ENCODE results near the gene HPN. TPM values are rescaled to one million over a fixed set of nuclear protein-coding genes. Genes with fewer than 3 reads are reported as not detected.

Gene HPN
- total RNA-seq, 3 donors from 2014 or later (not counting 1 experiment from before 2014, with no cell fraction given) = not detected

DNA sequence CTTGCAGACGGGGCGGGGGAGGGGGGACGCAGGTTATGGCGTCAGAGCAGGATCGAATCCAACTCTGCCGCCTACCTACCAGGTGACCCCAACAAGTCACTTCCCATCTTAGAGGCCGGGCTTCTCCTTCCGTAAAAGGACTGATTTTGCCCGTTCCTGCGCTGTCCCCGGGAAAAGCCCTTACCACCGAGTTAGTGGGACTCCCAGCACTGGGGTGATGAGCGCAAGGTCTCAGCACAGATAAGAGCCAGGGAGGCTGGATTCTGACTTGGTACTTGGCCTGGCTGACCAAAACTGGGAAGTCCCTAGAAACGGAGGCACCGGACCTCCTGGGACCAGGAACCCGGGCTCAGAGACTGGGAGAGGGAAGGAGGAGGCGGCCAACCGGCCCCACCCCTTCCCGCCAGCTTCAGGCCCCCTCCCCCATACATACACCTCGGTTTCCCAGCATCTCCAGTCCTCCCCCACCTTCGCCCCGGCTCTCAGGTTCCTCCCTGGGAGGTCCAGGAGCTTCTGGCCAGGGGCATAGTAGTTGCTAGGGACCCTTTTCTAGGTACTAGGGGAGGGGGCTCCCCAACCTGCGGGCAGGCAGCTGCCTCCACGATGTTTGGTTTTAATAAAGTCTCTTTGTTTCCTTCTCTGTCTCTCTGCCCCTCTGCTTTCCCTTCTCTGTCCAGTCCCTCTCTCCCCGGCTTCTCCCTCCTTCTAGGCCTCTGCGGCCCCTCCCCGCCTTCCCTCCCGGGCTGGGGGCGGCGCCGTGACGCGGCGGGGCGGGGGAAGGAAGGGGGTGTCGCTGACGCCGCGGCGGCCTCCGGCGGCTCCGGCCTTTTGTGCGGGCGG, 41.8 kb upstream of the HPN start, which contains the start of gene GRAMD1A:
Gene GRAMD1A (plus strand): TSS at position 826 of the 840 bp plus-strand sequence. CDS start 156 bp downstream, outside the sequence.
- Mint-ChIP-seq H3K36me3 (no peaks in the 10 kb centered on the region), H3K27ac (peak within 1 kb of the TSS; percentile 83 to 93), H3K27me3 (ENCODE audit: low read depth in 2 of 2) (no peaks in the 10 kb centered on the region), H3K9me3 (no peaks in the 10 kb centered on the region), H3K4me3 (peak within 1 kb of the TSS; percentile 95), H3K4me1 (peaks cover 49 to 68% of the 10 kb centered on the region in 2 donors)
- peak; percentile 69 to 81 for DNase-seq
- Histone ChIP-seq H3K27me3 (ENCODE audit: control insufficient read depth, insufficient read depth, low read length) (no peaks in the 10 kb centered on the region), H3K4me1 (ENCODE audit: control insufficient read depth, insufficient read depth, low read length) (peaks cover 82% of the 10 kb centered on the region), H3K27ac (ENCODE audit: low read length) (peak within 1 kb of the TSS; percentile 94), H3K4me3 (ENCODE audit: low read length) (peak within 1 kb of the TSS; percentile 55), H3K9me3 (ENCODE audit: control insufficient read depth, insufficient read depth, low read length) (no peaks in the 10 kb centered on the region), H3K36me3 (ENCODE audit: control insufficient read depth, insufficient read depth, low read length) (peaks cover 2% of the 10 kb centered on the region)
- 6% methylated on average over 43 of the region's 45 CpGs for WGBS (ENCODE audit: insufficient coverage)
- TF ChIP-seq, protein P1, sequence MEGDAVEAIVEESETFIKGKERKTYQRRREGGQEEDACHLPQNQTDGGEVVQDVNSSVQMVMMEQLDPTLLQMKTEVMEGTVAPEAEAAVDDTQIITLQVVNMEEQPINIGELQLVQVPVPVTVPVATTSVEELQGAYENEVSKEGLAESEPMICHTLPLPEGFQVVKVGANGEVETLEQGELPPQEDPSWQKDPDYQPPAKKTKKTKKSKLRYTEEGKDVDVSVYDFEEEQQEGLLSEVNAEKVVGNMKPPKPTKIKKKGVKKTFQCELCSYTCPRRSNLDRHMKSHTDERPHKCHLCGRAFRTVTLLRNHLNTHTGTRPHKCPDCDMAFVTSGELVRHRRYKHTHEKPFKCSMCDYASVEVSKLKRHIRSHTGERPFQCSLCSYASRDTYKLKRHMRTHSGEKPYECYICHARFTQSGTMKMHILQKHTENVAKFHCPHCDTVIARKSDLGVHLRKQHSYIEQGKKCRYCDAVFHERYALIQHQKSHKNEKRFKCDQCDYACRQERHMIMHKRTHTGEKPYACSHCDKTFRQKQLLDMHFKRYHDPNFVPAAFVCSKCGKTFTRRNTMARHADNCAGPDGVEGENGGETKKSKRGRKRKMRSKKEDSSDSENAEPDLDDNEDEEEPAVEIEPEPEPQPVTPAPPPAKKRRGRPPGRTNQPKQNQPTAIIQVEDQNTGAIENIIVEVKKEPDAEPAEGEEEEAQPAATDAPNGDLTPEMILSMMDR (IDR thresholded peaks at IDR 0.05) = no peak
- ATAC-seq = peak; percentile 69 to 77 (median 77)
- intact Hi-C loops (cut with micrococcal nuclease) = no loop called here

GRCh38 chr19:35000338-35000646, 41.2 kb upstream of the HPN start:
- DNase-seq (no peak), ATAC-seq (no peak)
- Mint-ChIP-seq H3K9me3 (no peaks in the 10 kb centered on the region), H3K27ac (peak overlapping the region; percentile 83 to 93), H3K4me3 (no peak overlapping the region), H3K27me3 (ENCODE audit: low read depth in 2 of 2) (no peaks in the 10 kb centered on the region), H3K4me1 (peaks cover 49 to 67% of the 10 kb centered on the region in 2 donors), H3K36me3 (no peaks in the 10 kb centered on the region)
- H3K36me3 ChIP-seq (ENCODE audit: control insufficient read depth, insufficient read depth, low read length) = peaks cover 2% of the 10 kb centered on the region
- WGBS (ENCODE audit: insufficient coverage) = under 1% methylated on average over 37 of the region's 37 CpGs
- intact Hi-C loops (cut with micrococcal nuclease) = no loop called here
- TF ChIP-seq, protein P1 (IDR thresholded peaks at IDR 0.05) = no peak
- peak overlapping the region; percentile 46 for H3K4me3 ChIP-seq (ENCODE audit: low read length)
- H3K27me3 ChIP-seq (ENCODE audit: control insufficient read depth, insufficient read depth, low read length) = no peaks in the 10 kb centered on the region
- H3K4me1 ChIP-seq (ENCODE audit: control insufficient read depth, insufficient read depth, low read length) = peaks cover 80% of the 10 kb centered on the region
- no peak overlapping the region for H3K27ac ChIP-seq (ENCODE audit: low read length)
- no peaks in the 10 kb centered on the region for H3K9me3 ChIP-seq (ENCODE audit: control insufficient read depth, insufficient read depth, low read length)

- H3K36me3 Mint-ChIP-seq = no peaks in the 10 kb centered on the region
- H3K4me3 Mint-ChIP-seq = peak overlapping the region; percentile 95
- peak overlapping the region; percentile 46 for H3K4me3 ChIP-seq (ENCODE audit: low read length)
- 2% methylated on average over 46 of the region's 46 CpGs for WGBS (ENCODE audit: insufficient coverage)
- H3K27ac ChIP-seq (ENCODE audit: low read length) = peak overlapping the region; percentile 71
- H3K36me3 ChIP-seq (ENCODE audit: control insufficient read depth, insufficient read depth, low read length) = peaks cover 2% of the 10 kb centered on the region
- H3K27ac Mint-ChIP-seq = peak overlapping the region; percentile 83 to 93
- H3K9me3 Mint-ChIP-seq = no peaks in the 10 kb centered on the region
- no peaks in the 10 kb centered on the region for H3K27me3 Mint-ChIP-seq (ENCODE audit: low read depth in 2 of 2)
- peak; percentile 33 to 58 (median 48) for ATAC-seq
- H3K9me3 ChIP-seq (ENCODE audit: control insufficient read depth, insufficient read depth, low read length) = no peaks in the 10 kb centered on the region
- TF ChIP-seq, protein P1 (IDR thresholded peaks at IDR 0.05) = no peak
- peaks cover 49 to 67% of the 10 kb centered on the region in 2 donors for H3K4me1 Mint-ChIP-seq
- peak; percentile 27 to 84 for DNase-seq
- intact Hi-C loops (cut with micrococcal nuclease) = no loop called here
- no peaks in the 10 kb centered on the region for H3K27me3 ChIP-seq (ENCODE audit: control insufficient read depth, insufficient read depth, low read length)
- H3K4me1 ChIP-seq (ENCODE audit: control insufficient read depth, insufficient read depth, low read length) = peaks cover 78% of the 10 kb centered on the region
Measured at GRCh38 chr19:35000647-35001501, 40.6 kb upstream of the HPN start.
